ENCODE results near the gene FSTL5. TPM values are rescaled to one million over a fixed set of nuclear protein-coding genes. Genes with fewer than 3 reads are reported as not detected.

Gene FSTL5
- total and polyA plus RNA-seq, 2 experiments from 2014 or later: 0.06 to 0.49 TPM

GRCh38 chr4:161892951-161893350, 270.8 kb downstream of the FSTL5 start:
- DNase-seq (ENCODE audit: low spot score) (no peak), ATAC-seq (no peak)
- no peaks in the 10 kb centered on the region for H4K20me1 ChIP-seq (replicated peaks; ENCODE audit: insufficient read depth)
- H3K4me1 ChIP-seq (ENCODE audit: insufficient read depth): no peaks in the 10 kb centered on the region
- no peaks in the 10 kb centered on the region for H3K4me1 Mint-ChIP-seq
- no peaks in the 10 kb centered on the region for H3K27me3 Mint-ChIP-seq (ENCODE audit: insufficient read depth, low read depth, poor library complexity)
- H3K36me3 Mint-ChIP-seq (ENCODE audit: low read depth): no peaks in the 10 kb centered on the region
- no peak overlapping the region for H2AFZ ChIP-seq
- H3K4me3 ChIP-seq: no peak overlapping the region
- H3F3A ChIP-seq (replicated peaks; ENCODE audit: low read depth): no peaks in the 10 kb centered on the region
- no peak for TF ChIP-seq NANOG (IDR thresholded peaks at IDR 0.05; ENCODE audit: borderline replicate concordance)
- no peak for TF ChIP-seq ZNF462 (CRISPR knock-in tag; IDR thresholded peaks at IDR 0.05)
- TF ChIP-seq ETS1 (IDR thresholded peaks at IDR 0.05): no peak
- TF ChIP-seq CREB1 (CRISPR knock-in tag; IDR thresholded peaks at IDR 0.05; ENCODE audit: low read depth): no peak
- no peaks in the 10 kb centered on the region for H3K36me3 ChIP-seq (ENCODE audit: insufficient read depth)
- no peaks in the 10 kb centered on the region for H3K9me2 ChIP-seq (ENCODE audit: insufficient read depth)
- no peak overlapping the region for H3K27ac ChIP-seq (ENCODE audit: low read depth)
- H3K4me2 ChIP-seq: no peak overlapping the region
- no peaks in the 10 kb centered on the region for H3K9me3 Mint-ChIP-seq
- no peak overlapping the region for H3K27ac Mint-ChIP-seq
- H3K4me3 Mint-ChIP-seq: no peak overlapping the region
- no peaks in the 10 kb centered on the region for H3K79me2 ChIP-seq (replicated peaks; ENCODE audit: insufficient read depth)
- no peaks in the 10 kb centered on the region for H3K27me3 ChIP-seq (ENCODE audit: insufficient read depth)

DNA sequence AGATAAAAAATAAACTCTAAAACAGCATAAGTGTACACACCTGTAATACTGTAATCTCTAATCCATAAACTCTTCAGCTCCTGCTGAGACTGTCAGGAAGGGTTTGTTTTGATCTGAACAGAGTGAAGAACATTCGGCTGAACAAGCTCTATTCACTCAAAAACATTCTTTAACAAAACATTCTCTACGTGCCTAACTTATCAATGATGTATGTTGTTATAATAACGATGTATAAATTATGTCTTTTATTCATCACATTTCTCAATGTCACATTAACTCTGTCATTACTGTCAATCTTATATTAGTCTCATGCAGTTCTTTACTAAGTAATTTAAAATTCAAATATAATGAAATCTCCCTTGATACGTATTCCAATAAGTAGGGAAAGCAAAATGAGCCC, 280.6 kb downstream of the FSTL5 start:
- H3K9me3 Mint-ChIP-seq: no peaks in the 10 kb centered on the region
- Histone ChIP-seq H3F3A (replicated peaks; ENCODE audit: low read depth) (no peaks in the 10 kb centered on the region), H3K4me2 (no peak overlapping the region), H3K36me3 (ENCODE audit: insufficient read depth) (no peaks in the 10 kb centered on the region), H4K20me1 (replicated peaks; ENCODE audit: insufficient read depth) (no peaks in the 10 kb centered on the region), H3K27ac (ENCODE audit: low read depth) (no peak overlapping the region), H3K4me3 (no peak overlapping the region), H3K79me2 (replicated peaks; ENCODE audit: insufficient read depth) (no peaks in the 10 kb centered on the region), H3K27me3 (ENCODE audit: insufficient read depth) (no peaks in the 10 kb centered on the region), H3K9me2 (ENCODE audit: insufficient read depth) (no peaks in the 10 kb centered on the region), H2AFZ (no peak overlapping the region), H3K4me1 (ENCODE audit: insufficient read depth) (no peaks in the 10 kb centered on the region)
- no peaks in the 10 kb centered on the region for H3K36me3 Mint-ChIP-seq (ENCODE audit: low read depth)
- ATAC-seq: no peak
- no peak for DNase-seq (ENCODE audit: low spot score)
- H3K27me3 Mint-ChIP-seq (ENCODE audit: insufficient read depth, low read depth, poor library complexity): no peaks in the 10 kb centered on the region
- no peak overlapping the region for H3K4me3 Mint-ChIP-seq
- no peak overlapping the region for H3K27ac Mint-ChIP-seq
- H3K4me1 Mint-ChIP-seq: peaks cover 8% of the 10 kb centered on the region
- TF ChIP-seq ZNF114 (CRISPR knock-in tag; IDR thresholded peaks at IDR 0.05): no peak
- no peak for TF ChIP-seq EZH2phosphoT487 (IDR thresholded peaks at IDR 0.05; ENCODE audit: unreplicated experiment)
- no peak for TF ChIP-seq NANOG (IDR thresholded peaks at IDR 0.05; ENCODE audit: borderline replicate concordance)
- no peak for TF ChIP-seq EZH2 (IDR thresholded peaks at IDR 0.05; ENCODE audit: low read depth, unreplicated experiment)
- no peak for TF ChIP-seq ETS1 (IDR thresholded peaks at IDR 0.05)
